ENCODE results near the gene SKI. TPM values are rescaled to one million over a fixed set of nuclear protein-coding genes. Genes with fewer than 3 reads are reported as not detected.
A peak's percentile ranks its signal among the peaks of the same experiment; 100 is the strongest.

Gene SKI
- total and polyA plus RNA-seq, 9 of the 15 experiments (the other 6 are each of a cell fraction or from before 2014, with no cell fraction given) = 0.10 to 60.5 (median 4.6) TPM

GRCh38 chr1:2180297-2181245 is 47.5 kb upstream of the SKI start (continued):
- TF ChIP-seq ATF7 (IDR thresholded peaks at IDR 0.05) = peak; percentile 98
- TF ChIP-seq U2AF1 (optimal IDR thresholded peaks at IDR 0.05; ENCODE audit: low read depth, low read length) = no peak
- no peak for TF ChIP-seq ZNF764 (CRISPR knock-in tag; IDR thresholded peaks at IDR 0.05; ENCODE audit: low read depth)
- TF ChIP-seq NR0B1 (IDR thresholded peaks at IDR 0.05; ENCODE audit: partially characterized antibody) = no peak
- TF ChIP-seq RAD21 (CRISPR knock-in tag; conservative IDR thresholded peaks at IDR 0.05 in 1 of 2, IDR thresholded peaks at IDR 0.05 in 1 of 2) = no peak
- no peak for TF ChIP-seq CHD7 (IDR thresholded peaks at IDR 0.05; ENCODE audit: low read depth, low read length)
- no peak for TF ChIP-seq ATF6 (CRISPR knock-in tag; IDR thresholded peaks at IDR 0.05)
- peak; percentile 80 for TF ChIP-seq MBD2 (IDR thresholded peaks at IDR 0.05; ENCODE audit: borderline replicate concordance, low read depth)
- no peak for TF ChIP-seq HNRNPK (IDR thresholded peaks at IDR 0.05; ENCODE audit: low read depth, low read length, poor library complexity, severe bottlenecking)
- no peak for TF ChIP-seq STAT5B (CRISPR knock-in tag; IDR thresholded peaks at IDR 0.05)
- TF ChIP-seq CCAR2 (IDR thresholded peaks at IDR 0.05; ENCODE audit: low read depth, low read length) = no peak

All from K562 (cell line).